GM20000 (cell line): ENCODE results near the gene TMEM151B.

Experiments
- DNase-seq: peaks from one replicate; pipeline ENCODE4 v3.0.0; 2012; ENCODE audit warnings: low spot score
- CTCF ChIP-seq: IDR thresholded peaks from 2 replicates; pipeline ENCODE4 v1.5.1; 2012; ENCODE audit warnings: mild to moderate bottlenecking, control low read depth; ENCODE audit errors: extremely low read depth, missing control alignments

TMEM151B gene

GRCh38 chr6:44292661-44293365, 22.6 kb downstream of the TMEM151B start:
- TF ChIP-seq CTCF, result no peak

DNA sequence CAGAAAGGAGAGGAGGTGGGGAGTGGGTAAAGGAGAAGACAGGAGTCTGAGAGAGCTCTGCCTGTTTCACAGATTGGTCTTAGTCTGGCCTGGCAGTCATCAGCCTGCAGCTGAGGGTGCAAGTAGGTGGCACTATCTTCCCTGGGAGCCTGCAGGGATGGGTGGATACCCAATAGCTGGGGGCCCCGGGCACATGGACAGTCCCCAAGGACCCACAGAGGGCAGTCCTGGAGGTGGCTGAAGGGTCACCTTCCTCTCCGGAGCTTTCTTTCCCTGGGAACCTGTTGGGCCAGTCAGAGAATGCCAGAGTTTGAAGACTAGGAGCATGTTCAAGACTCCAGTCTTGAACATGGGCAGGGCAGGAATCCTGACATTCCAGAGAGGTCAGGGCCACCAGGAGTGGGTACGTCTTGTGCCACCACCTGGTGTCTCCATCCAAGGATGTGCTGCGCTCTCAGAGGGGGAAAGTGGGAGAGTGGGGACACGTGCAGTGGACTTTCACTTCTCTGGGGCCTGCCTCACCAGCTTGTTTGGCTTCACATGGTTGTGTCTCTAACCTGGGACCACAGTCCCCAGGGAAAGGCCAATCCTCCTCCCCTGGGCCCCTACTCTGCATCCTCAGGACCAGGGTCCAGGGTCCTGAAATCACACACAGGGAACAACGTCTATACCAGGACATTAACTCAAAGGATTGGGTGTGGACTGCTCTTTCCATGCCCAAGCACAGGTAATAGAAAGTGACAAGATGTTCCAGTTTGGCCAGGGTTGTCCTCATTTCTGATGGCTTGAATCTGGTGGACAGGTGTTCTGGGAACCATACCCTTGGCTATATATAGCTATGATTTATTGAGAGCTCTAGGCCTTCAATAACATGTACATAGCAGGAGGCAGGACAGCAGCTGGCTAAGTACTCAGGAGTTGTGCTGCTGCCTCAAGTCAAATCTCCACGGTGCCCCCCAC, 24.9 kb downstream of the TMEM151B start:
- DNase-seq, result no peak
- TF ChIP-seq CTCF, result no peak

More at GRCh38 chr6:44292661-44293365, 22.6 kb downstream of the TMEM151B start:
- no peak for DNase-seq

DNA sequence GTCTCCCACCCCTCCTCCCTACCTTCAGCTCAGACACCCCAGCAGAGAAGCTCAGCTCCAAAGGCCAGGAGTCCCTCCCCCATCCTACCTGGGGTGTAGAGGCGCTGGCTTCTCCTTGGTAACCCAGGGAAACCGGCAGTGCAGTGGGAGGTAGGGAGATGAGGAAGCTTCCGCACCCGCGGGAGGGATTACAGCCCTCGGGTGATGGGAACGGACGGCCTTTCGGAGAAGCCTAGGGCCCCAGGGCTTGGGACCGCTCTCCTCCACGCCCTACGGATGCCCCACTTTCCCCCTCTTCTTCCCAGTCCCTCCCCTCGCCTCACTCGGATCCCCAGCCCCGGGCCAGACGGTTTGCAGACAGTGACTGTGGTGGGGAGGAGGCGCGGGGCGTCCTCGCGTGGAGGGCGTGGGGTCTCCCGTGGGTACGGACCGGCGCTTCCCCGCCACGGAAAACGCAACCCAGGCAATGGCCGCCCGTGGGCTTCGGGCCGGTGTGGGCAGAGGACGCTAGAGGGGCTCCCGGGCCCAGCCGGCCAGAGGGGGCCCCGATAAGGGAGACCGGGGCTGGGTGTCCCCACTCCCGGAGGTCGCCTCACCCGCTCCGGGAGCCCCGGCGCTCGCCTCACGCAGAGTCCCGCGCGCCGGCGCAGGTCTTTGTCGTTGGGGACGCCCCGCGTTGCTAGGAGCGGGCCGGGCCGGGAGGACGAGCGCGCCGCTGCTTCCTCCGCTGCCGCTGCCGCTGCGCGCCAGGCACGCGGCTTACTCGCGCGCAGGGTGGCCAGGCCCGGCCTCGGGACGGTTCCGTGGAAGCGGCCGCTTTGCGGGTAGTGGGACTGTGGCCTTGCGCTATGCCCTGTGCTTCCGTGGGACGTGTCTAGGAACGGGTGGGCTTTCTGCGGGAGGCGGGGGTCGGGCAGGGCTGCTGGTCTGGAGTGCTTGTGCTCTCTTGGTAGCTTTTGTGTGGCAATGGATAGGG, 27.1 kb downstream of the TMEM151B start:
- TF ChIP-seq CTCF, result no peak
- DNase-seq, result no peak

DNA sequence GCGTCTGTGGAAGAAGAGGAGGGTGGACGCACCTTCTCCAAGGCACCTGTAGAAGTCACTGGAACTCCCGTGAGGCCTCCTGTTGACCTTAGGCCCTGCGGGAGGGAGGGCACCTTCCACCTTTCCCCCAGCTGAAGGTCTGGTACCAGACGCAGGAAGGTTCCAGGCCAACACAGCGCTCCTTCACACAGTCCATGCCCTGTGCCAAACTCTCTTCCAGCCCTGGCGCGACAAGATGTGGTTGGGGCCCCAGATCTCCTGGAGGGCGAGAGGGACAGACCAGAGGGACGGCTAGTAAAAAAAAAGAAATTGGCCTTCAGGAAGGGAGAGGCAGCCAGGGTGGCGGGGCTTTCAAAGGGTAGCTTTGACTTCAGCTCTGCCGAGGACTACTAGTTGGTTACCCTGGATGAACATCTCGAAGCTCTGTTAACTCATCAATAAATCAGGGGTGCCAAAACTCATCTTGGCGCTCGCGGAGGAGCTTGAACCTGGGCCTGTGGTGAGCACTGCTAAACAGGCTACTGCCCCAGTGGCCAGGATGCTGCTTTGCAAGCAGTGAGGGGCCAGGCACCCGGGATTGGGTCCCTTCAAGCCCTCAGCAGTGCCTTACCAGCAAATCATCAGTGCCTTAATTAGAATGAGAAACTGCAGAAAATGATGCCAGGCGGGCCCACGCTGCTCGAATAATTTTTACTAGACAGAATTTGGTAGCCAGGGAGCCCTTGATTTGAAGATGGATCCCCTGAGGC, 28.0 kb downstream of the TMEM151B start:
- no peak for TF ChIP-seq CTCF
- DNase-seq, result no peak

- no peak for TF ChIP-seq CTCF
- no peak for DNase-seq
Measured at GRCh38 chr6:44298864-44299263, 28.6 kb downstream of the TMEM151B start.

DNA sequence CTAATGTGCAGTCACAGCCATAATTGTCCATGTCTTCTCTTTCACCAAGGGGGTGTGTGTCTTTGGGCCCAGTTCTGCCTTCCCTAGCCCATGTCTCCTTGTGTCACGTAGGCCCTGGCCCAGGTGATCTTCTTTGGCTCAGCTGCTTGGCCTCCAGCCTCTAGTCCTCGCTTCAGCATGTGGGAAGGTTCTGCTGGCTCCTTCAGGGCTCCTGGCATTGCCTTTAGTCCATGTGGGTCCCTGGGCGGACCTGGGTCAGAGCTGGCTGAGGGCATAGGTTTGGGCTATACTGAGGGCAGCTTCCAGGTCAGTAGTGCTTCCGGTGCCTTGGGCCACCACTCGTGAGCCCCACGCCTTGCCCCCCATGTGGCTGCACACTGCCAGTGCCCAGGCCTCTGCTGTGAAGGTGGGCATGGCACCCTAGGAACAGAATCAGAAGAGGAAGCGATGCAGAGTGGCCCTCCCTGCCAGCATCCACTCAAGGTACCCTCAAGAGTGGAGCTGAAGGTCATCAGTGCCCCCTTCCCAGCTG, 30.1 kb downstream of the TMEM151B start:
- TF ChIP-seq CTCF, result no peak
- no peak for DNase-seq
